ENCODE results near the gene NAPSA. TPM values are rescaled to one million over a fixed set of nuclear protein-coding genes. Genes with fewer than 3 reads are reported as not detected.

NAPSA gene
- total and polyA plus RNA-seq, 2 of the 8 experiments (the other 6 are each of a cell fraction or from before 2014, with no cell fraction given): 0.71 to 0.73 TPM

DNA sequence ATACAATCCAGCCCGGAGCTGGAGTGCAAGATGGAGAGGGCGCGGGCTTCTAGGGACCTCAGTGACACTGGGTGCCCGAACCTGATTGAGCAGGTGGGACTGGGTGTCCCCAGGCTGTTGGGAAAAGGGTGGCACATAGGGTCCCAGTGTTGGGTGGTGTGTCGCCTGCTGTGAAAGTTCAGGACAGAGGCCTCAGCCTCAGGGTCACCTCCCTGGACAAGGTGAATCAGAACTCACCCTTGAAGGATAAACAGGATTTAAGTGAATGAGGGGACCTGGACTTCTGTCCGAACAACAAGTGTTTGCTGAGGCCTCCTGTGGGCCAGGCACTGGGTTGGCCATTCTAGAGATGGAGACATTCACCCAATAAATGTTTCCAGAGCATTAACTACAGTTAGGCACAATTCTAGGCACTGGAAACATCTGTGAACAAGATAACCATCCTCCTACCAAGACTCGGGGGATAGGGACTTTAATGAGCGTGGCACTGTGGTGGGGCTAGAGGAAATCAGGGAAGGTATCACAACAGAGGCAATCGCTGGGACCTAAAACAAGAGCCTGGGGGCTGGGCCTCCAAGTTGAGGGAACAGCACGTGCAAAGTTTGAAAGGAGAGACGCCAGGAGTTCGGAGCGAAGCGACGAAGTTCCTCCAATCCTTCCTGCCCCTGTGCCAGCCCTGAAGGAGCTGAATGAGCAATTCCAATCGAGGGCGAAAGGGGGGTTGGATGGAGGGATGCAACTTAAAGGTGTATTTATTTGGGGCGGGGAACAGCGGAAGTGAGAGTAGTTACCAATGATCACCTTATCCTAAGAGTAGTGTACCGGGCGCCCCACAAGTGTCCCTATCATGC lies 17.8 kb upstream of the NAPSA start:
- no peak overlapping the region for H2BK5ac ChIP-seq (ENCODE audit: low read depth, low read length)
- no peak for FAIRE-seq
- H3K56ac ChIP-seq (replicated peaks; ENCODE audit: insufficient read length, low read depth, low read length): no peak overlapping the region
- WGBS, 2 experiments (ENCODE audit: extremely low coverage in 1 of 2, insufficient coverage in 1 of 2, insufficient read length in 1 of 2, insufficient replicate concordance in 2 of 2, low coverage in 1 of 2, low lambda C conversion rate in 2 of 2, missing lambda C conversion rate in 1 of 2): 57% methylated on average over 21 of the region's 21 CpGs; no CpG with 5 or more reads in 1 of the 2 experiments
- H4K91ac ChIP-seq (replicated peaks; ENCODE audit: insufficient read length, low read length): no peak overlapping the region
- H3K14ac ChIP-seq (ENCODE audit: insufficient read length): no peak overlapping the region
- H3K4me3 ChIP-seq (ENCODE audit: extremely low read depth in 1 of 4, insufficient read depth in 2 of 4, low read depth in 3 of 4, low read length in 4 of 4): peak overlapping the region; percentile 8 to 90 (median 32)
- peaks cover 9% of the 10 kb centered on the region; the same call in 1 of the 2 replicates for H3K23me2 ChIP-seq (ENCODE audit: low read depth, low read length)
- peaks cover 15 to 43% (median 35%) of the 10 kb centered on the region in 4 experiments for H3K36me3 ChIP-seq (ENCODE audit: control insufficient read depth in 2 of 4, insufficient read depth in 4 of 4, low read length in 3 of 4)
- peak overlapping the region in 3 of 4 experiments; percentile 35 to 58 (median 46); a peak in 4 of 7 replicates for H3K9ac ChIP-seq (replicated peaks in 1 of 4; ENCODE audit: extremely low read depth in 1 of 4, low read depth in 3 of 4, low read length in 3 of 4)
- no peaks in the 10 kb centered on the region for H3K27me3 ChIP-seq (replicated peaks in 1 of 4; ENCODE audit: control insufficient read depth in 3 of 4, extremely low read depth in 1 of 4, insufficient read depth in 3 of 4, low read length in 3 of 4)
- H4K8ac ChIP-seq (ENCODE audit: extremely low read depth, insufficient read depth, low read length): no peak overlapping the region
- no peak overlapping the region for H4K5ac ChIP-seq (ENCODE audit: insufficient read length, low read depth, low read length)
- no peak overlapping the region for H2AFZ ChIP-seq (ENCODE audit: low read length)
- H3K9me3 ChIP-seq (ENCODE audit: insufficient read depth in 2 of 2, low read depth in 1 of 2, low read length in 1 of 2): no peaks in the 10 kb centered on the region
- no peak overlapping the region for H2BK15ac ChIP-seq (ENCODE audit: low read length)
- H2BK20ac ChIP-seq (ENCODE audit: low read length): no peak overlapping the region
- no peak for DNase-seq (ENCODE audit: low read depth in 1 of 2, low spot score in 2 of 2)
- H2BK120ac ChIP-seq (replicated peaks; ENCODE audit: low read depth, low read length): no peak overlapping the region
- peaks cover 0 to 3% (median under 1%) of the 10 kb centered on the region in 4 experiments; a peak in 4 of 7 replicates for H3K4me1 ChIP-seq (replicated peaks in 1 of 4; ENCODE audit: control insufficient read depth in 3 of 4, insufficient read depth in 4 of 4, low read length in 3 of 4)
- ChIA-PET CTCF (ENCODE audit: partially characterized antibody) (interaction anchor here (1.1 to 1.3 kb wide), 4 partner anchors 13 to 154 kb away, joined by 3 to 5 read pairs (median 4); no protein-coding TSS in a partner anchor), POLR2A (ENCODE audit: partially characterized antibody) (interaction anchor here (0.6 to 4.0 kb wide), 21 partner anchors 10 to 153 kb away, joined by 3 to 28 read pairs (median 4); partner anchors contain the start of gene NAPSA)
- no peak overlapping the region for H2BK12ac ChIP-seq (ENCODE audit: low read depth, low read length)
- H3K4ac ChIP-seq (replicated peaks; ENCODE audit: insufficient read length, low read depth, low read length): no peak overlapping the region
- H3K18ac ChIP-seq (ENCODE audit: extremely low read depth, low read length): peak overlapping the region; percentile 7; the same call in 1 of the 2 replicates
- TF ChIP-seq MAX (IDR thresholded peaks at IDR 0.05): peak; percentile 68
- no peak for TF ChIP-seq ATF3 (IDR thresholded peaks at IDR 0.05; ENCODE audit: insufficient read depth, low read depth, low read length)
- TF ChIP-seq, protein P1, sequence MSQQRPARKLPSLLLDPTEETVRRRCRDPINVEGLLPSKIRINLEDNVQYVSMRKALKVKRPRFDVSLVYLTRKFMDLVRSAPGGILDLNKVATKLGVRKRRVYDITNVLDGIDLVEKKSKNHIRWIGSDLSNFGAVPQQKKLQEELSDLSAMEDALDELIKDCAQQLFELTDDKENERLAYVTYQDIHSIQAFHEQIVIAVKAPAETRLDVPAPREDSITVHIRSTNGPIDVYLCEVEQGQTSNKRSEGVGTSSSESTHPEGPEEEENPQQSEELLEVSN (IDR thresholded peaks at IDR 0.05): peak; percentile 42; the same call in 1 of the 2 replicates
- no peak for TF ChIP-seq TEAD4 (IDR thresholded peaks at IDR 0.05; ENCODE audit: low read depth, low read length)
- H2AK5ac ChIP-seq (ENCODE audit: low read depth, low read length): no peak overlapping the region
- peaks cover 12% of the 10 kb centered on the region for H3K79me1 ChIP-seq (ENCODE audit: low read depth, low read length)
- no peak overlapping the region for H3K23ac ChIP-seq (ENCODE audit: insufficient read length)
- H3K27ac ChIP-seq (ENCODE audit: low read depth, low read length): peak overlapping the region; percentile 16; the same call in 1 of the 2 replicates
- peaks cover 12 to 34% of the 10 kb centered on the region in 2 experiments; a peak in 3 of 4 replicates for H3K79me2 ChIP-seq (ENCODE audit: control insufficient read depth in 1 of 2, insufficient read depth in 2 of 2, low read length in 2 of 2)
- peak overlapping the region; percentile 93 to 94 for H3K4me2 ChIP-seq (ENCODE audit: insufficient read depth in 1 of 2, low read depth in 2 of 2, low read length in 2 of 2)
- H4K20me1 ChIP-seq (replicated peaks in 1 of 2; ENCODE audit: control insufficient read depth in 1 of 2, insufficient read depth in 2 of 2, low read length in 2 of 2): peaks cover 11 to 22% of the 10 kb centered on the region in 2 experiments

Data from H1 (cell line).